SK-N-SH treated with all-trans-retinoic acid at 6 μM for 48 hours (cell line): Measurements from ENCODE around the gene KRT80.

ENCODE experiments used
- ARNTL ChIP-seq: fragments of 450-650 bp; formaldehyde crosslinking; IDR thresholded peaks from 2 replicates; pipeline ENCODE4 v1.5.0; 2020; ENCODE audit warnings: low read depth, mild to moderate bottlenecking, moderate library complexity, borderline replicate concordance
- BACH2 ChIP-seq: fragments of 250-450 bp; sonication (Bioruptor Pico); IDR thresholded peaks from 2 replicates; pipeline ENCODE4 v1.9.0; 2021; ENCODE audit warnings: mild to moderate bottlenecking, borderline replicate concordance
- ESRRG ChIP-seq: fragments of 250-450 bp; sonication (Bioruptor Pico); IDR thresholded peaks from 2 replicates; pipeline ENCODE4 v1.6.1; 2021; ENCODE audit warnings: mild to moderate bottlenecking
- GLIS3 ChIP-seq: fragments of 250-450 bp; sonication (Bioruptor Pico); IDR thresholded peaks from 2 replicates; pipeline ENCODE4 v1.5.0; 2020; ENCODE audit warnings: mild to moderate bottlenecking, moderate library complexity
- ISL1 ChIP-seq: fragments of 250-450 bp; sonication (Bioruptor Pico); IDR thresholded peaks from 2 replicates; pipeline ENCODE4 v2.1.2; 2022; ENCODE audit warnings: mild to moderate bottlenecking, moderate library complexity
- TOX ChIP-seq: fragments of 250-450 bp; sonication (Bioruptor Pico); IDR thresholded peaks from 2 replicates; pipeline ENCODE4 v1.8.0; 2021; ENCODE audit warnings: mild to moderate bottlenecking, moderate library complexity, borderline replicate concordance
- ZFP3 ChIP-seq: fragments of 250-450 bp; sonication (Bioruptor Pico); IDR thresholded peaks from 2 replicates; pipeline ENCODE4 v1.5.0; 2020; ENCODE audit warnings: mild to moderate bottlenecking, moderate library complexity
- ZFP30 ChIP-seq: fragments of 450-650 bp; formaldehyde crosslinking; IDR thresholded peaks from 2 replicates; pipeline ENCODE4 v1.5.0; 2022; ENCODE audit warnings: mild to moderate bottlenecking, moderate library complexity
- ZNF565 ChIP-seq: fragments of 450-650 bp; formaldehyde crosslinking; conservative IDR thresholded peaks from 2 replicates; pipeline ENCODE4 v1.5.0; 2020; ENCODE audit warnings: low read depth, mild to moderate bottlenecking, moderate library complexity
- ZNF8 ChIP-seq: fragments of 450-650 bp; formaldehyde crosslinking; IDR thresholded peaks from 2 replicates; pipeline ENCODE4 v1.5.0; 2020; ENCODE audit warnings: mild to moderate bottlenecking, moderate library complexity
- TF ChIP-seq, protein P1 (sequence below): fragments of 250-450 bp; sonication (Bioruptor Pico); IDR thresholded peaks from 2 replicates; pipeline ENCODE4 v1.8.0; 2020; ENCODE audit warnings: mild to moderate bottlenecking, moderate library complexity, borderline replicate concordance

DNA sequence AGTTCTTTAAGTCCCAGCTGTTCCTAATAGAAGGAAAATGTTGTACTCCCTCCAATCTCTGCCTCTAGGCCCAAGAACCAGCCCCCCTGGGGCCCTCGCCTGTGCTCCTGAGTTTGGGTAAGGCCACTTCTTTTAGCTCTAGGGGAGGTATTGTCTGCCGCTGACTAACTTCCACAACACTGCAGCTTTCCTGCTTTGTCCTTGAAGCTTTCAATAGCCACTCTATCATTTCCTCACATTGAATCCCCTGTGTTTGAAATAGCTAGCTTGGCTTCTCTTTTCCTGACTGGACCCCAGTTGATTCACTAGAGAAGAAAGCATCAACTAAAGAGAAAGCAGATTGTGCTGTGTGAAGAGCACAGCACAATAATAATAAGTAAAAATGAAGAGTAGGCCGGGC, 28.8 kb downstream of the KRT80 start:
- TF ChIP-seq ZFP3 (no peak), ARNTL (CRISPR knock-in tag) (no peak), ZNF565 (no peak), TOX (CRISPR knock-in tag) (no peak), BACH2 (no peak), ZFP30 (CRISPR knock-in tag) (no peak), ESRRG (CRISPR knock-in tag) (no peak), GLIS3 (no peak), ISL1 (CRISPR knock-in tag) (no peak), ZNF8 (CRISPR knock-in tag) (no peak)
- TF ChIP-seq, protein P1, sequence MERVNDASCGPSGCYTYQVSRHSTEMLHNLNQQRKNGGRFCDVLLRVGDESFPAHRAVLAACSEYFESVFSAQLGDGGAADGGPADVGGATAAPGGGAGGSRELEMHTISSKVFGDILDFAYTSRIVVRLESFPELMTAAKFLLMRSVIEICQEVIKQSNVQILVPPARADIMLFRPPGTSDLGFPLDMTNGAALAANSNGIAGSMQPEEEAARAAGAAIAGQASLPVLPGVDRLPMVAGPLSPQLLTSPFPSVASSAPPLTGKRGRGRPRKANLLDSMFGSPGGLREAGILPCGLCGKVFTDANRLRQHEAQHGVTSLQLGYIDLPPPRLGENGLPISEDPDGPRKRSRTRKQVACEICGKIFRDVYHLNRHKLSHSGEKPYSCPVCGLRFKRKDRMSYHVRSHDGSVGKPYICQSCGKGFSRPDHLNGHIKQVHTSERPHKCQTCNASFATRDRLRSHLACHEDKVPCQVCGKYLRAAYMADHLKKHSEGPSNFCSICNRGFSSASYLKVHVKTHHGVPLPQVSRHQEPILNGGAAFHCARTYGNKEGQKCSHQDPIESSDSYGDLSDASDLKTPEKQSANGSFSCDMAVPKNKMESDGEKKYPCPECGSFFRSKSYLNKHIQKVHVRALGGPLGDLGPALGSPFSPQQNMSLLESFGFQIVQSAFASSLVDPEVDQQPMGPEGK (CRISPR knock-in tag): no peak
